ENCODE measurements around the gene FBXL16. TPM values are rescaled to one million over a fixed set of nuclear protein-coding genes. Genes with fewer than 3 reads are reported as not detected.
A peak's percentile ranks its signal among the peaks of the same experiment; 100 is the strongest.

FBXL16 gene
- total RNA-seq, 1 experiment from 2014 or later: 22.2 TPM

DNA sequence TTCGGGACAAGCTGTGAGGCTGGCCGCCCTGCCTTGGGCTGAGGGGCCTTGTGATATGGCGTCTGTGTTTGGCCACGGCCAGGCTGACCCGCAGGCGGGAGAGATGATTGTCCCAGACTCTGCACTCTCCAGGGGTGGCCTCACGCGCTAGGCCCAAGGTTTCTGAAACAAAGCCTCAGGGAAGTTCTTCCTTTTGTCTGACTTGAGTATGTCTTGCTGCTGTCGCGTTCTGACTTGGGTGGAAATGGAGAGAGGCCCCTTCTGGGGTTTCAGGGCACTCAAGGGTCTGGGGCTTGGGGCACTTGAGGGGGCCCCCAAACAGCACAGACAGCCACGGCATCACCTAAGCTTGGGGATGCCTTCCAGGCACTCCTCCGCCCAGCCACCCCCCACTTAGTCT lies 5.5 kb upstream of the FBXL16 start:
- H3K4me3 ChIP-seq: no peak overlapping the region
- H3K27me3 ChIP-seq (ENCODE audit: insufficient read depth, low read depth): peaks cover 46% of the 10 kb centered on the region
- no TSS peak for BruUV-seq (replicated peaks)
- no peak for DNase-seq
- ChIA-PET POLR2A (ENCODE audit: unreplicated experiment) (no interaction called here), CTCF (no interaction called here)
- no peaks in the 10 kb centered on the region for H4K20me1 ChIP-seq (ENCODE audit: insufficient read depth)
- H3K4me2 ChIP-seq: no peak overlapping the region
- intact Hi-C loops (cut with micrococcal nuclease; ENCODE audit: unreplicated experiment): loop anchor here (5.0 kb wide), 1 partner anchor 261 kb away; the partner anchor contains the start of gene LMF1
- peaks cover 29% of the 10 kb centered on the region for H3K4me1 ChIP-seq (replicated peaks; ENCODE audit: insufficient read depth)
- peaks cover 32% of the 10 kb centered on the region for H3F3A ChIP-seq (ENCODE audit: insufficient read depth, low read depth)
- TF ChIP-seq EZH2 (IDR thresholded peaks at IDR 0.05; ENCODE audit: low read depth): no peak
- TF ChIP-seq, protein P1, sequence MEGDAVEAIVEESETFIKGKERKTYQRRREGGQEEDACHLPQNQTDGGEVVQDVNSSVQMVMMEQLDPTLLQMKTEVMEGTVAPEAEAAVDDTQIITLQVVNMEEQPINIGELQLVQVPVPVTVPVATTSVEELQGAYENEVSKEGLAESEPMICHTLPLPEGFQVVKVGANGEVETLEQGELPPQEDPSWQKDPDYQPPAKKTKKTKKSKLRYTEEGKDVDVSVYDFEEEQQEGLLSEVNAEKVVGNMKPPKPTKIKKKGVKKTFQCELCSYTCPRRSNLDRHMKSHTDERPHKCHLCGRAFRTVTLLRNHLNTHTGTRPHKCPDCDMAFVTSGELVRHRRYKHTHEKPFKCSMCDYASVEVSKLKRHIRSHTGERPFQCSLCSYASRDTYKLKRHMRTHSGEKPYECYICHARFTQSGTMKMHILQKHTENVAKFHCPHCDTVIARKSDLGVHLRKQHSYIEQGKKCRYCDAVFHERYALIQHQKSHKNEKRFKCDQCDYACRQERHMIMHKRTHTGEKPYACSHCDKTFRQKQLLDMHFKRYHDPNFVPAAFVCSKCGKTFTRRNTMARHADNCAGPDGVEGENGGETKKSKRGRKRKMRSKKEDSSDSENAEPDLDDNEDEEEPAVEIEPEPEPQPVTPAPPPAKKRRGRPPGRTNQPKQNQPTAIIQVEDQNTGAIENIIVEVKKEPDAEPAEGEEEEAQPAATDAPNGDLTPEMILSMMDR (conservative IDR thresholded peaks at IDR 0.05): no peak
- H3K9me2 ChIP-seq (ENCODE audit: insufficient read depth): no peaks in the 10 kb centered on the region
- no peak overlapping the region for H3K27ac ChIP-seq
- H3K79me2 ChIP-seq (ENCODE audit: low read depth): no peaks in the 10 kb centered on the region
- no peaks in the 10 kb centered on the region for H3K36me3 ChIP-seq (ENCODE audit: low read depth)
- no peak overlapping the region for H2AFZ ChIP-seq
- H3K9me3 ChIP-seq (ENCODE audit: insufficient read depth, low read depth): no peaks in the 10 kb centered on the region

DNA sequence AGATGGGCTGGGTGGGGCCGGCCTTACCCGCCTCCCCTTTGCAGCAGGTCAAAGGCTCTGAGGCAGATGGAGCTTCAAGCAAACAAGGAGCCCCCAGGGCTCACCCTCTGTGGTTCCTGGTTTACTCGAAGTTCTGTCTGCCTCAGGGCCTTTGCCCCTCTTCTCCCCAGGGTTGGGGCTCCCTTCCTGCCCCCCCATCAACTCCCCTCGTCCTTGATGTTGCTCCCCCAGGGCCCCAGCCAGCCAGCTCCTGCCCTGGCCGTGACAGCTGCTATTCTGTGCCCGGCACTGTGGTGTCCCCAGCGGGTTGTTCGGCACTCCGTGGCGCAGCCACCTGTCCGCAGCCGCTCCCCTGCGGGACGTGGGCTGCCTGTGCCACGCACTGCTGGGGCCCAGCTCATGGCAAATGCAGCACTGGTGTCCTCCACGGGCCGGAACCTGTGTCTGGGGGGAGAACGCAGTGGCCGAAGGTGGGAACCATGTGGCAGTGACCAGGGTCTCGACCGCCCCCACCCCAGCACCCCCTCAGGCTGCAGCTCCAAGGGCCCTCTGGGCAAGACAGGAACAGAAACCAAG lies 5.0 kb upstream of the FBXL16 start:
- Histone ChIP-seq H3K9me2 (ENCODE audit: insufficient read depth) (no peaks in the 10 kb centered on the region), H3K4me2 (no peak overlapping the region), H3K4me1 (replicated peaks; ENCODE audit: insufficient read depth) (peaks cover 25% of the 10 kb centered on the region), H2AFZ (no peak overlapping the region), H3F3A (ENCODE audit: insufficient read depth, low read depth) (peaks cover 30% of the 10 kb centered on the region), H3K27ac (no peak overlapping the region), H3K4me3 (no peak overlapping the region), H3K9me3 (ENCODE audit: insufficient read depth, low read depth) (no peaks in the 10 kb centered on the region), H3K27me3 (ENCODE audit: insufficient read depth, low read depth) (peaks cover 46% of the 10 kb centered on the region), H4K20me1 (ENCODE audit: insufficient read depth) (no peaks in the 10 kb centered on the region), H3K36me3 (ENCODE audit: low read depth) (no peaks in the 10 kb centered on the region), H3K79me2 (ENCODE audit: low read depth) (no peaks in the 10 kb centered on the region)
- intact Hi-C loops (cut with micrococcal nuclease; ENCODE audit: unreplicated experiment): loop anchor here (5.0 kb wide), 1 partner anchor 262 kb away; the partner anchor contains the start of gene LMF1
- ChIA-PET POLR2A (ENCODE audit: unreplicated experiment) (no interaction called here), CTCF (no interaction called here)
- DNase-seq: no peak
- TF ChIP-seq, protein P1 (conservative IDR thresholded peaks at IDR 0.05): no peak
- TF ChIP-seq EZH2 (IDR thresholded peaks at IDR 0.05; ENCODE audit: low read depth): no peak
- no TSS peak for BruUV-seq (replicated peaks)

DNA sequence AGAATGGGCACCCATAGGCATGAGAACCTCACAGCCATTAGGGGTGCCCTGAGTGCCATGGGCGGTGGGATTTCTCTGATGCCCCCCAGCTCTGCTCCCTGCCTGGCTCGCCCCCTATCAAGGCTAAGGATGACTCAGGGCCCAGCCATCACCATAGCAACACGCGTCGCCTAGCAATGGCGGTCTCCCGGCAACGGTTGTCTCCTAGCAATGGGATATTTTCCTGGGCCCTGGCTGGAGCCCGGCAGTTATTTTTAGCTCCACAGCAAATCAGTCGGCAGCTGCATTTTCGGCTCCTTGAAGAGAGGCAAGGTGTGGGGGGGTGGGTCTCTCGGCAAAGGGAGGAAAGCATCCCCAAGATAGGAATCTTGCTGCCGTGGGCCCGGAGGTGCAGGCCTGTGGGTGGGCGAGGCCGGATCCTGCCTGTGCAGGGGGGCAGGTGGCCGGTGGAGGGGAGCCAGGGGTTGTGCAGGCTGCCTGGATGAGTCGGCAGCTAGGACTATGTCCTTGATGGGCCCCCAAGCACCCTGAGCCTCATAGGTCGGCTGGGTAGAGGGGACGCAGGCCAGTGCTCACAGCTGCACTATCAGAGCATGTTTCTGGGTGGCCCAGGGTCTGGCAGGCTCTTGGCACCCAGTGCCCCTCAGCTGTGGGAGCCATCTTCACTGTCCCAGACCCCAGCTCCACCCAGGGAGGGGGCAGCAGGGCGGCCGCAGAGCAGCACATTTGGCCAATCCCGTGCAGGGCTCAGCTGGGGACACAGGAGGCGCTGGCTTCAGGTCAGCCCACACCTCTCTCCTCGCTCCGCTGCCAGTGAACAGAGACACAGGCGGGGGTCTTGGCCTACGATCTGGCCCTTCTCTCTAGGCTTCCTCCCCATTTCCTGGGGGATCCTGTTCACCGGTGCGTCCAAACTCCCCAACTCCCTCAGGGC lies 4.2 kb upstream of the FBXL16 start:
- H3K4me2 ChIP-seq: no peak overlapping the region
- H3F3A ChIP-seq (ENCODE audit: insufficient read depth, low read depth): peaks cover 30% of the 10 kb centered on the region
- no peak overlapping the region for H3K27ac ChIP-seq
- peak; percentile 66 for DNase-seq
- BruUV-seq (replicated peaks): no TSS peak
- H3K4me1 ChIP-seq (replicated peaks; ENCODE audit: insufficient read depth): peaks cover 25% of the 10 kb centered on the region
- intact Hi-C loops (cut with micrococcal nuclease; ENCODE audit: unreplicated experiment): loop anchor here (5.0 kb wide), 1 partner anchor 262 kb away; the partner anchor contains the start of gene LMF1
- H3K9me2 ChIP-seq (ENCODE audit: insufficient read depth): no peaks in the 10 kb centered on the region
- no peaks in the 10 kb centered on the region for H3K36me3 ChIP-seq (ENCODE audit: low read depth)
- no peaks in the 10 kb centered on the region for H3K79me2 ChIP-seq (ENCODE audit: low read depth)
- H3K4me3 ChIP-seq: no peak overlapping the region
- no peak overlapping the region for H2AFZ ChIP-seq
- H3K27me3 ChIP-seq (ENCODE audit: insufficient read depth, low read depth): peaks cover 47% of the 10 kb centered on the region
- POLR2A ChIA-PET (ENCODE audit: unreplicated experiment): no interaction called here
- H3K9me3 ChIP-seq (ENCODE audit: insufficient read depth, low read depth): no peaks in the 10 kb centered on the region
- TF ChIP-seq EZH2 (IDR thresholded peaks at IDR 0.05; ENCODE audit: low read depth): no peak
- TF ChIP-seq, protein P1 (conservative IDR thresholded peaks at IDR 0.05): no peak
- CTCF ChIA-PET: no interaction called here
- H4K20me1 ChIP-seq (ENCODE audit: insufficient read depth): no peaks in the 10 kb centered on the region

Measured in PC-9 (cell line).